Astrocyte of the spinal cord (primary cell): Measurements from ENCODE around the gene DNAJA4.
"Not testable (repeated sequence)": the region's sequence is repeated elsewhere in the genome, so short reads cannot be mapped to it uniquely, and the experiment has no call there.

ENCODE experiments used
- DNase-seq: peaks from one replicate; pipeline ENCODE4 v3.0.0; 2011; ENCODE audit warnings: low read depth, low spot score
- H3K4me3 ChIP-seq: 2 replicates; pipeline ENCODE4 v1.5.1; 2011; ENCODE audit warnings: low read depth, mild to moderate bottlenecking, low read length, moderate library complexity
- CTCF ChIP-seq: IDR thresholded peaks from 2 replicates; pipeline ENCODE4 v1.5.1; 2012; ENCODE audit warnings: low read depth, mild to moderate bottlenecking, low read length, inconsistent platforms
- in situ Hi-C: cut with HindIII; loops from 2 replicates; pipeline ENCODE4 v1.10.0; 2017; ENCODE audit warnings: low sequenced_read_pairs

Gene DNAJA4

DNA sequence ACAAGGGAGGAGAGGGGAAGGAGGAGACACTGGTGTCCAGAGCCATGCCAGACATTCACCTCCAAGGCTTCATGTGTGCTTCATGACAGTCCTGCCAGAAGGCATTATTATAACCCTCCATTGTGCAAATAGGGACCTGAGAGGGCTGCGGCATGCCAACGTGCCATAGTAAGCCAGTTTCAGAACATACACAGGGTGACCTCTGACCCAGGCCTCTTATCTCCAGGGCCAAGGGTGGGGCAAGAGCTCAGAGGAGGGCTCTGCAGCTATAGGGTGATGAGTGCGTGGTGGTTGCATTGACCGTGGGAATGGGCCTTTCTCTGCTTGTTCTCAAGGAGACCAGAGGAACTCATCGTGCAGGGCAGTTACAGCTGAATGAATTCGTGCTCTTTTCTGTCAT is 20.3 kb upstream of the DNAJA4 start:
- no peak overlapping the region for H3K4me3 ChIP-seq

DNA sequence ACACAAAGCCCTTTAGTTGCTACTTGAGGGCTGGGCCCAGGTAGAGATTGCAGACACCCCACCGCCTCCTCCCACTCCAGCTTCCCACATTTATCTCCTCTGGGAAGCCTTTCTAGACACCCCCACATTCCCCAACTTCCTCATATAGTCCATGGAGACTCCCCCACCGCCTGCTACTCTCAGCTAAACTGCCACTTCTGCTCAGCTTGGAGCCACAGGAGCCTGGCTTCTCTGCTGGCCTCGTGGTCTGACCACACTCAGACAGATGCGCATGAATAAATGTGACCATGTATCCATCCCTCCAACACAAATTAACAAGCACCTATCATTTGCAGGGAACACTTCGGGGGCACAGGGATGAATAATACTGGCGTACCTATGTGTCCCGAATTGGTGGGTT is 19.5 kb upstream of the DNAJA4 start:
- TF ChIP-seq CTCF: no peak

More for the DNA sequence above, 20.3 kb upstream of the DNAJA4 start:
- DNase-seq: no peak
- TF ChIP-seq CTCF: no peak
- in situ Hi-C loops: no loop called here

GRCh38 chr15:78245392-78245791 is 19.0 kb upstream of the DNAJA4 start:
- in situ Hi-C loops, H3K4me3 ChIP-seq, DNase-seq: not testable (repeated sequence)

More for the DNA sequence above, 19.5 kb upstream of the DNAJA4 start:
- in situ Hi-C loops: no loop called here
- H3K4me3 ChIP-seq: no peak overlapping the region
- no peak for DNase-seq

GRCh38 chr15:78245976-78246620 is 18.3 kb upstream of the DNAJA4 start:
- in situ Hi-C loops, DNase-seq, H3K4me3 ChIP-seq: not testable (repeated sequence)

DNA sequence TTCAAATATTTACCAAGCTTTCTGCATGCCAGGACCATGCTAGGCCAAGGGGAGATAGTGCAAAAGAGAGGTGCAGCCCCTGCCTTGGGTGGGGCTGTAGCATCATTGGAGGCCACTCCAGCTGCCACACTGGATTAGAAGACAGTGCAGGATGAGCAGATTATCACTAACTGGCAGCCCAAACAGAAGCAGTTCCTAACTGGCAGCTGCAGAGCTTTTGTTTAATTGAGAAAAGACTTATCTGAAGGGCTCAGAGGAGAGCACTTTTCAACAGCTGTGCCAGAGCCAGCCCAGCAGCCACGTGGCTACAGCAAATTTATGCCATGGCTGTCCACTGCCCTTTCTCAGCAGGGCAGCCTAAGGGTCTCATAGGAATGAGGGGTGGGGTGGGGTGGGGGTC is 16.5 kb upstream of the DNAJA4 start:
- H3K4me3 ChIP-seq: no peak overlapping the region
- no peak for TF ChIP-seq CTCF
- DNase-seq: no peak
- in situ Hi-C loops: no loop called here

- DNase-seq: no peak
- no peak for TF ChIP-seq CTCF
- in situ Hi-C loops: no loop called here
- no peak overlapping the region for H3K4me3 ChIP-seq
Measured at GRCh38 chr15:78249131-78249530, 15.2 kb upstream of the DNAJA4 start.

GRCh38 chr15:78251136-78251535 is 13.2 kb upstream of the DNAJA4 start:
- DNase-seq: no peak
- no peak overlapping the region for H3K4me3 ChIP-seq
- no peak for TF ChIP-seq CTCF
- in situ Hi-C loops: no loop called here
